GM19328 (cell line): ENCODE results near the gene TSR3.

Source experiments
- ATAC-seq: cut with Tn5 transposase; IDR thresholded peaks from one replicate; pipeline ENCODE4 v1.9.1; 2021; ENCODE audit warnings: mild to moderate bottlenecking, moderate library complexity; ENCODE audit not compliant: unreplicated experiment

The TSR3 gene

DNA sequence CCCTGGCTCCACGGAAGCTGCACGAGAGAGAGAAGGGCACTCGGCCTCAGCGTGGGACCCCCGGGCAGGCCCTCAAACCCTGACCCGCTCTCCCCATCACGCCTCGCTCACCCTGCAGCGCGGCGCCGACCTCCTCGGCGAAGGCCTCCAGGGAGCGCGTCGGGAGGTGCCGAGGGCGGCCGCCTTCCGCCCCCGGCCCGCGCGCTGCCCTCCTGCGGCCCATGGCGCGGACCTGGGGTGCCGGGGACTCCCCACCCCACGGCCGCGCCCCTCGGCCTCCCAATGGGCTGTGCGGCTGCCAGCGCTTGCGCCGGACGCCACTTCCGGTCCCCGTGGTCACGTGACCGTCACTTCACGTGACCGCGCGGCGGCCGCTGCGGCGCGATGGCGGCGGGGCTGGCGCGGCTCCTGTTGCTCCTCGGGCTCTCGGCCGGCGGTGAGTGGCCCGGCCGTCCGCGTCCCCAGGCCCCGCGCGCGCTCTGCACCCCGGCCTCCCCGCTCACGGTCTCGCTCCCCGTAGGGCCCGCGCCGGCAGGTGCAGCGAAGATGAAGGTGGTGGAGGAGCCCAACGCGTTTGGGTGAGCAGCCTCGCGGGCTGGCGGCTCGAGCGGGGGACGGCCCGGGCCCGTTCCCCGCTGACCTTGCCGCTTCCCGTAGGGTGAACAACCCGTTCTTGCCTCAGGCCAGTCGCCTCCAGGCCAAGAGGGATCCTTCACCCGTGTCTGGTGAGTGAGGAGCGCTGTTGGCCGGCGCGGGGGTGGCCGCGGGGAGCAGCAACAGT, at the start of gene TSR3, which contains the start of gene GNPTG:
TSS of gene TSR3 (minus strand) at position 297 of the 781 bp plus-strand sequence. CDS start at position 223, 74 bp downstream.
TSS of gene GNPTG (plus strand) at position 350 of the 781 bp plus-strand sequence. CDS start at position 385, 35 bp downstream.
- ATAC-seq = peak; percentile 68

DNA sequence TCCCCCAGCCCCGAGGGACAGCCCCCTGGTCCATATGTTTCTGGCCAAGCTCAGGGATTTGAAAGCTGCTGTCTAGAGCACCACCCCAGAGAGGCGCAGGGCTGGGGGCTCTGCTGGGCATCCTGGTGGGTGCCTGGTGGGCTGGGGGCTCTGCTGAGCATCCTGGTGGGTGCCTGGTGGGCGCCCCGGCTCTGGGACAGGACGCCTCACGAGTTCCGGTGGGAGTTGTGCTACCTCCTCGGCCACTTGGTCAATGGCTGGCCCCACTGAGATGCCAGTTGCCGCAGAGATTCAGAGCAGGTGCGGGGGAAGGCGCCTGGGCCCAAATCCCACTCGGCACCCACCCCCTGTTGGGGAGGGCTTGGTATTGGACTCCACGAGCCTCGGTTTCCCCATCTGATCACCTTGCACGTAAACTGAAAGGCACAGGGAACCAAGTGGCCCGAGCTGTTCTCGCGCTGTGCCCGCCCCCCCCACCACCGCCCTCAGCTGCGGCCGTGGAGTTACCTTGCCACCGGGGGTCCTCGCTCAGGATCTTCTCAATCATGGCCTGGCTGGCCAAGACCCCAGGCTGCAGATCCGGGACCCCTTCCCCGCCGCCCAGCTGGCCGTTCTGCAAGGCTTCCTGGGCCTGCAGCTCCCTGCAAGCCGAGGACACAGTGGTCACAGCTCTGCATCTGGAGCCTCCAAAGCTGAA, 49.5 kb upstream of the TSR3 start:
- no peak for ATAC-seq

DNA sequence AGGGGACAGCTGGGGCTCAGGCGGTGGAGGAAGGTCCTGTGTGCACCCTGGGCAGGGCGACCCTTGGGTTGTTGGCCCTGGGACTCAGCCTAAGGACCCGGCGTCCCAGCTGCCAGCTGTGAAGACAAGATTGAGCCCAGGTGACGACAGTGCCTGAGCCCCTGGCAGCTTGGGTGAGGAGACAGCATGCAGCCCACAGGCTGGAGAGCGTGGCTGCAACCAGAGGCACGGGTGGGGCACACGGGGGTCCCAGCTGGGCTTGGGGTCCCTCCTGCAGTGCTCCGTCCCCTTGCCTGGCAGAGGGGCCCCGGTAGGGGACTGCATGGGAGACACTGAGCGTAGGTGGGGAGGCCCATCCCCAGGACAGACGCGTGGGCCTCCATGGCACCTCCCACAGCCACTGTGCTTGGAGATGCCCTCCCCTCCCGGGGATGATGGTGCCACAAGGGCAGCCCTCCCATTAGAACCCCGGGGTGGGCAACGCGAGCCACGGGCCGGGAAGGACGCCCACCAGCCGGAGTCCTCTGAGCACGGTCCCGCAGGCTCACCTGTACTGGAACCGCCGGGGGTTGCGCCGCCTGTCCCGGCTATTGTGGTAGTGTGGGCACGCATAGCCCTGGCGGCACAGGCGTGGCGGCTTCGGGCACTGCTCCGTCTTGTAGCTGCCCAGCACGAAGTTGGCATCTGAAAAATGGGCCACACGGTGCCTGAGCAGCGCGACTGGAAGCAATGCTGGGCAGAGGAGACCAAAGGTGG, 47.3 kb upstream of the TSR3 start:
- no peak for ATAC-seq

DNA sequence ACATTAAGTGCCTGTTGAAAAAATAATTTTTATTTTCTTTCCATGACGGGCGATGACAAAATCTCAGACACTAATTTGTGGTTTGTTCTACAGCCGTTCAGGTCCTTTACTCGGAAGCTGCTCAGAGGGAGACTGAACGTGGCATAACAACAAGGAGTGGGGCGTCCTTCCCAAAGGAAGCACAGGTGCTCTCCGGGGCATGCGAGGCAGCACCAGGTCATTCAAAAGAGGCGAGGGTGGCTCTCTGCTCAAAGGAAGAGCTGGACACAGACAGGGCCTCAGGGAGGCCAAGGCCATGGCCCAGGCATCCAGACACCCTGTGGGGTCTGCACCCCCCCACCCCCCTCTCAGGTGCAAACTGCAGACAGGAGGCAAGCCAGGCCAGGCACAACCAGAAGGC, 46.7 kb upstream of the TSR3 start:
- ATAC-seq = no peak

DNA sequence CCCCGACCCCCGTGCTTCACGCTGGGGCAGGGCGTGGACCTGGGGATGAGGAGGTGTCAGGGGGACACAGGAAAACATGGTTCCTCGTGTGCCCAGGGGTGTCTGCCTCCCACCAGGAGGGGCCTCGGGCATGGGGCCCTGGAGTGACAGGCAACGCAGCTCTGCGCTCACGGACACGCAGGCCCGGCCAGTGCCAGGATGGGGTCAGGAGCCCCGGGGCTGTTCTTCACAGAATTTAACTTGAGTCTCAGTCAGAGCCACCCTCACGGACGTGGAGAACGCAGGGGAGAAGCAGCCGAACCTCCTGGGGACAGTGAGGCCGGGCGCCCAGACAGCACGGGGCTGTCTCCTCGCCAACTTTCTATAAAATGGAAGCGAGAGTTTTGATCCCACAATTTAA, 46.1 kb upstream of the TSR3 start:
- no peak for ATAC-seq

DNA sequence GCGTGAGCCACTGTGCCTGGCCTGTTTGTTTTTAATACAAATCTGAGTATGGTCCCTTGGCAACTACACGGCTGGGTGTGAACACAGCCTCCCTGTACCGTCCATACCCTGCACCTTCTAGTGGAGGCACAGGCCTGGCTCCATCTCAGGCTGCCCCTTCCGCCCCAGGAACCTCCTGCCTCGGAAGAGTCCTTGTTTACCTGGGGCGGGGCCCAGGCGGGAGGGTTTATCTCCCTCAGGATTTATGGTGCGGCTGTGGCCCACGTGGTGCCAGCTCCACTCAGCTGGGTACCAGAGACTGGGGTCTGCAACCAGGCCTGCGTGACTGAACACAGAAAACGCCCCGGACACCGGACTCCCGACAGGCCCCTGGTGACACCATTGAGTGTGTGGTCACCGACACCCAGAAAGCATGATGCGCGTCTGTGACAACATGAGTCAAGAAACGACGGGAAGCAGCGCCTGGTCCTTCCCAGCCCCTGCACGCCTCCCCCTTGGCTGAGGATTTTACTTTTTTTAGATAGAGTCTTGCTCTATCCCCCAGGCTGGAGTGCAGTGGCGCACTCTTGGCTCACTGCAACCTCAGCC, 43.9 kb upstream of the TSR3 start:
- no peak for ATAC-seq

DNA sequence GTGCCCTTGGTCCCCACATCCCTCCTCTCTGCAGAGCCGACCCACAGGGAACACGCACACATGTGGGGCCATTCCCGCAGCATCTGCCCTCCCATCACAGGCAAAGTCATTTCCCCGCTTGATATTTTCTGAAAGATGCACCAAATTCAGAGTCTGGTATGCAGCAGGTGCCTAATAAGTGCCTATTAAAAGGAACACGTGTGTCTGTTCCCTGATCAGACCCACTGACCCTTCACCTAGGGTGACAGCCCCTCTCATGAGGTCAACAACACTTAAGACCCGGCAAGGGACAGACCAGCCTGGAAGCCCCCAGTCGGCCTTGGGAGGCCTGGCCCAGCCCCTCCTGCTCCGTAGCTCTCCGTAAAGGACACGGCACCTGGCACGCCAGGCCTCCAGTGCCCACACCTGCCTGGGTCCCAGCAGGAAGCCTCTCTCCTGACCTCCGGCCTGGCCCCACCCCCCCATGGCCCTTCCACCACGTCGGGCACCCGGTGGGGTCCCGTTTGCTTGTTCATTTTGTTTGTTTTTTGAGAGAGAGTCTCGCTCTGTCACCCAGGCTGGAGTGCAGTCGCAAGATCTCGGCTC, 42.8 kb upstream of the TSR3 start:
- no peak for ATAC-seq

DNA sequence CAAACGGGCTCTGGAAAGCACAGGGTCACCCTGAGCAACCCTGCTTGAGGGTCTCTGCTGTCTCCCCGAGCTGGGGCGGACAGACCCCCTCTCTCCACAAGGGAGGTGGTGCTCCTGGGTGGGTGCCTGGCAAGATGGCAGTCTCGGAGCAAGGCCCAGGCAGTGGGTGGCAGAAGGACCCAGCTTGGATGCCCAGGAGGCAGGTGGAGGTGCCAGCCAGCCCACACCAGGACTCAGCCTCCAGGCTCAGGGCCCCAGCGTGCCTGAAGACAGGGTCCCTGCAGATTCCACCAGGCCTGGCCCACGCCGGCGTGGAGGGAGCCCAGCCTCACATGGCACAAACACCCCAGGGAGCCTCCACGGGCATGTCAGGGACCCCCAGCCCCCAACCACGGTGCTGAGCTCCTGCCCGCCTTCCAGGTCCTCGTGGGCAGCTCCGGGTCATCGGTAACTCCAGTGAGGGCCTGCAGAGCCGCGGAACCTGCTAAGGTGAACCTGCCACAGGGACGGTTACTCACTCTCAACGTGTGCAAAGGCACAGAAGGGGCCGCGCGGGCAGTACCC, 42.0 kb upstream of the TSR3 start:
- ATAC-seq = no peak

DNA sequence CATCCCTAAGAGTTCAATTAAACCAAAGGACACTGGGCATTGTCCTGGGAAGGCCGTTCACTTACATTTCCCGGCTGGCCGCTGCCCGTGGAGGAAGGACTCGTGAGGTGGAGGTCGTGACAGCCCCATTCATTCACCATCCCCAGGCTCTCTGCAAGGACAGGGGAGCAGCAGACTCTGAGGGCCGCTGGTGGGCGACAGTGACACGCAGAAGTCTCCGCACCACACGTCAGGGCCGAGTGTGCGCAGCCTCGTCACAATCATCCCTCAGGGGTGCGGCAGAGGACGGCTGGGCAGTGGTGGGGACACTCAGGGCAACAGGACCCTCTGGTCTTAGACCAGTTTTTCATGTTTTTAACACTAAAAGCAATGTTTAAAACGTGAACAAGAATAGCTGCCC, 41.1 kb upstream of the TSR3 start:
- no peak for ATAC-seq

DNA sequence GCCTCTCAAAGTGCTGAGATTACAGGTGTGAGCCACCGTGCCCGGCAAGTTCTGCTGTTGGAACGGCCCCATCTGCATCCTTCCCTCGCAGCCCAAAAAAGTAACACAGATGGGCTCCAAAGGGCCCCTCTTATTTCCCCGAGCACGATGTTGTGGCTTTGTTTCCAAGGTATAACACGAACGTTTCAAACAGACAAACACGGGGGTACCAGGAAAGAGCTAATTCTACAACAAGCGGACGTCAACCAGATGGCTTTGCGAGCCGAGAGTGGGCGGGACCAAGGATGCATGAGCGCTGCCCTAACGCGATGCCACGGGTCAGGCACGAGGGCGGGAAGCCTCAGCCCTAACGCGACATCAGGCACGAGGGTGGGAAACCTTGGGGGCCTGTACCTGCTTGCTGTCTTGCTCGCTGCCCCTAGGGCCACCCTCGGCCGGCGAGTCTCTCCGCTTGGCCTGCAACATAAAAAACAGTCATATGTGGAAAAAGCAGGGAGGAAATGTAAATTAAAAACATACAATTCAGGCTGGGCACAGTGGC, 38.6 kb upstream of the TSR3 start:
- no peak for ATAC-seq

DNA sequence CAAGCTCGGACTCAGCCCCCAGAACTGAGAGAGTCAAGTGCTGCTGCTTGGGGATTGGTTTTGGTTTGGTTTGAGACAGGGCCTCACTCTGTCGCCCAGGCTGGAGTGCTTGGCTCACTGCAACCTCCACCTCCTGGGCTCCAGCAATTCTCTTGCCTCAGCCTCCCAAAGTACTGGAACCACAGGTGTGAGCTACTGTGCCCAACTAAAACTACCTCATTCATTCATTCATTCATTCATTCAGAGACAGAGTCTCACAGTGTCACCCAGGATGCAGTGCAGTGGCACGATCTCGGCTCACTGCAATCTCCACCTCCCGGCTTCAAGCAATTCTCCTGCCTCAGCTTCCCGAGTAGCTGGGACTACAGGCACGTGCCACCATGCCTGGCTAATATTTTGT, 38.1 kb upstream of the TSR3 start:
- no peak for ATAC-seq

DNA sequence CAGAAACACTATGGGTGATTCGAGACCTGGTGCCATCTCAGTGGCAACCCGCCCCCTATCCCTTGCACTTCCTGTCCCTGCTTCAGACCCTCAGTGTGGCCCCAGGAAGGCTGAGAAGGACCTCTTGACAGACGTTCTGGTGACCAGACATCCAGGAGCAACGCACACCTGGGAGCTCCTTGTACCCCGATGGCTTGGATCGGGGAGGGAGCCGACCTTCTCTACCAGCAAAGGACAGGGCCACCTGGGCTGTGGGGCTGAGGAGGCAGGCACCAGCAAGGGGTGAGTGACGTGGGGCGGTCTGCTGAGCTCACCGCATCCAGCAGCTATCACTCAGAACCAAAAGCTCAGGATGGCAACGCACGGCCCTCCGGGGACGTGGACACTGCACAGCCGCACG, 35.7 kb upstream of the TSR3 start:
- ATAC-seq = no peak

DNA sequence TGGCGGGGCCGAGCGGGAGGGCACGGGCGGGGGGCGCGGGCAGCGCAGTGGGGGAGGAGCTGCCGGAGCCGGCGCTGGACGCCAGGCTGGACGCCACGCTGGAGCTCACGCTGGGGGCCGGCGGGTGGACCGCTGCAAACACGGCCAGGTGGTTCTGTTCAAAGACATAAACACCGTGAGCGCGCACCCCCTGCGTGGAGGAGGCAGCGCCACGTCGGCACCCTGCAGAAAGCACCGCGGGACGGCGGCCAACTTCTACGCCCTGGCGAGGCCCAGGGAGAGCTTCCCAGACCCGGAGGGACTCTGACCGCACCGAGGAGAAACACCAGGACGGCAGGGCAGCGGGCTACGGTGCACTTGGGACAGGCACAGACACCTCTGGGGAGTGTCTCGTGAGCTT, 33.6 kb upstream of the TSR3 start:
- no peak for ATAC-seq

DNA sequence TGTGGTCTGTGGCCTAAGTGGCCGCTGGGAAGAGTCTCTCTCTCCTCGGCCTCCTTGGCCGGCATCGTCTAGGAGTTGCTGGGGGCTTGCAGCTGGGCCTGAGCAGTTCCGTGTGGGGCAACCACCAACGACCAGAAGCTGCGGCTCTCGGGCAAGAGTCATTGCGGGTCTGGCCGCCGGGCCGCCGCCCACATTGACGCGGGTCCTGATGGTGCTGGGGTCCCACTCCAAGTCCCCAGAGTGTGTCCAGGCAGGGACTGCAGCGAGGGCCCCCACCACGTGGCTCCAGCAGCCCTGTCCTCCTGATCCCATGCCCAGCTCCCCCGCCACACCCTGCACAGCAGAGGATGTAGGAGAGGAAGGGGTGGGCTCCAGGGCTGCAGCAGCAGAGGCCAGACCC, 31.9 kb upstream of the TSR3 start:
- no peak for ATAC-seq

DNA sequence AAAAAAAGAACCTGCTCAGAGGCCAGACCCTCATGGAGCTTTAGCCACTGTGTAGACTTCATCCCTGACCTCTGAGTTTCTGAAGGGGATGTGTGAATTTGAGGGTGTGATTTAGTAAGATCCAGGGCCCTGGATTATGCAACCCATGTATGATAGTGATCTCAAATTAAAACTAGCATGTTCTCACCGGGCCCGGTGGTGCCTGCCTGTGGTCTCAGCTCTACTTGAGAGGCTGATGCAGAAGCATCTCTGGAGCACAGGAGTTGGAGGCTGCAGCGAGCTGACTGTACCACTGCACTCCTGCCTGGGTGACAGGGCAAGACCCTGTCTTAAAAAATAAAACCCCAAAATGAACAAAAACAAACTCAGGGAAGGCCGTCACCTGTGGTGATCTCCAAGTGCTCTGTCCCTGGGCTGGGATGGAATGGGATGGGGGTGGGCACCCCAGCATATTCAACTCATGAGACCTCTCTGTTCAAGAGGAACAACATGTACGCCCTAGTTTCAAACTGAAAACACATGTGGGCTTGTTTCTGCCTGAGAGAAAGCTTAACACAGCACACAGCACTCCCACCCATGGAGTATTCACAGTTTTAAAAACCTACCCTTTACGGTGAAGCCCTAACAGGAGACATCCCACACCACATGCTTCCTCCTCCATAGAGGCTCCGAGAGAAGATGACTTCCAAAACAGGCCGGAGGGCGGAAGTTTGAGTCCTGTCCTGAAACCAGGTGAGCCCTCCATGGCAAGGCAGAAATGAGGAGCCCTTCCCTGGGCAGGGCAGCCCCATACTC, 30.1 kb upstream of the TSR3 start:
- ATAC-seq = no peak

DNA sequence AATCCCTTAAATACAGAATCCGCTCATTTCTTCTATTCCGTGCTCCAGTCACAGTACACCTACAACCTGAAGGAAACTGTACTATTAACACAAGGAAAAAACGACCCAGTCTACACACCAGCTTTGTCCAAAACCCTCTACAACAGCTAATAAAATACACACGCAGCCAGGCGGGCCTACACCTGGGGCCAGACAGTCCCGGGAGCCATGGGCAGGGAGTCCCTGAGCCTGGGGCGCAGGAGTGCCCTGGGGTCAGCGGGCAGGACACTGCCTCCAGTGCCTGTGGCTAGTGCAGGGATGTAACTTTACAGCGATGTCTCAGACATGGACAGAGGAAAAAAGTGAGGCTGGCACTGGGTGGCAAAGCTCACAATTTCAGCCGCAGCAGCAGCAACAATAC, 28.5 kb upstream of the TSR3 start:
- no peak for ATAC-seq

DNA sequence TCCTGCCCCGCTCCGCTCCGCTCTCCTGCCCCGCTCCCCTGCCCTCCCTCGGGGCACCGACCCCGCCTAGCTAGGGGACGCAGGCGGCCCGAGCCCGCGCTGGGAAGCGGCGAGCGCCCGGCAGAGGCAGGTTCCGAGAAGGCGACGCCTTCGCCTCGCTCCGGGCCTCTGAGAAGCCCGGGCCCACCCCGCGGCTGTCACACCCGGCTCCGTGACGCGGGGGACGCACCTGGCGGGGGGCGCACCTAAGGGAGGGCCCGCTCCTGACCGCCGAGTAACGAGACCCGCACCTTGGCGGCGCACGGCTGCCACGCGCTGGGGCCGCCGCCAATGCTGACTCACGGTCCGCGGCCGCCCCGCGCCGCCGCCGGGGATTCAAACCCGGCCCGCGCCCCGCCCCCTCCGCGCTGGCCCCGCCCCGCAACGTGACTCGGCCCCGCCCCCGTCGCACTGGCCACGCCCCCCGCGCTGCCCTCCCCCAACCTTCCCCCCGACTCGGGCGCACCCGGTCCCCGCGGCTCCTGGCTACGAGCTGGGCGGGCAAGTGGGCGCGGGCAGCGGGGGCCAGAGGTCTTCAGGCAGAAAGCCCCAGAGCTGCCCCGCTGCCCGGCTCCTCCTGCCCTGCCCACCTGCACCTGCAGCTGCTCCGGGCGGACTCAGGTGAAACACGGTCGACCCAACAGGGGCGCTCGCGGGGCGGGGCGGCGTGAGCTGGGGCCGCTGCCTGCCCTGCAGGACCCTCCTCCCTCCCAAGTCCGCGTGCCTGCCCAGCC, 27.8 kb upstream of the TSR3 start:
- ATAC-seq = no peak

DNA sequence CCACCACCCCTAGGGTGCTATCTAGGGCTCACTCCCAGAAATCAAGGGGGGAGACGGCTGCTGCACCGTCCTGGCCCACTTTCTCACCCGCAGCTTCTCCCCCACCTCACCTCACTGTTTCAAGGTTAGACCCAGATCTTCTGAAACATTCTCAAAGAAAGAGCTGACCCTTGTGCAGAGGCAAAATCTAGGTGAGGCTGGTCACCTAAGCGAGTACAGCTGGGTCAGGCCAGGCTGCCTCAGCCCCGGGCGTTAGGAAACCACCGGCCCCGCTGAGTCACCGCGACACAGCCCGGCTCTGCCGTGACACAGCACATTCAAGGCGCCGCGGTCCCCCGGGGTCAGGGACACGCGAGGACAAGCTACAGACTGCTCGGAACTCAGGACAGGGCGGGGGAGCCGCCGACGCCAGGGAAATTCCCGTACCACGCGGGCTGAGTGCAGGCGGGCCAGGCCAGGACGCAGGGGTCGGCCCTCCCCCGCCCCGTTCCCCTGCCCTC, 27.2 kb upstream of the TSR3 start:
- no peak for ATAC-seq
